CD4-positive, alpha-beta memory T cell (primary cell): ENCODE measurements around the gene CCDC78. TPM values are rescaled to one million over a fixed set of nuclear protein-coding genes. Genes with fewer than 3 reads are reported as not detected.

ENCODE experiments used
- CTCF ChIA-PET: fragments of 350-600 bp; sonication (Branson Sonifier 250); formaldehyde crosslinking; loops from one replicate; lab custom pipeline; 2021; ENCODE audit warnings: inconsistent platforms; ENCODE audit not compliant: partially characterized antibody; lab: Charles Lee
- POLR2A ChIA-PET: fragments of 350-600 bp; sonication (Branson Sonifier 250); formaldehyde crosslinking; loops from one replicate; lab custom pipeline; 2021; ENCODE audit not compliant: partially characterized antibody; lab: Charles Lee
- DNase-seq, 5 donors: peaks; one replicate each; pipeline versions ENCODE4 v3.0.0 to v3.0.0-alpha.2; 2020 to 2022; ENCODE audit warnings: mixed read lengths in 1 of 5
- H3K27ac ChIP-seq: one replicate; pipeline ENCODE4 v1.7.0; 2013; ENCODE audit warnings: low read depth, low read length
- H3K27me3 ChIP-seq: 2 replicates; pipeline ENCODE4 v1.7.0; 2013; ENCODE audit warnings: mild to moderate bottlenecking, low read length, moderate library complexity; ENCODE audit not compliant: insufficient read depth
- H3K36me3 ChIP-seq: 2 replicates; pipeline ENCODE4 v1.7.0; 2013; ENCODE audit warnings: mild to moderate bottlenecking, low read length, moderate library complexity; ENCODE audit not compliant: insufficient read depth
- H3K4me1 ChIP-seq: 2 replicates; pipeline ENCODE4 v1.7.0; 2013; ENCODE audit warnings: mild to moderate bottlenecking, low read length, moderate library complexity; ENCODE audit not compliant: insufficient read depth
- H3K4me3 ChIP-seq, 2 donors: one replicate each; pipeline ENCODE4 v1.7.0; 2013; ENCODE audit warnings: low read length in 2 of 2, mild to moderate bottlenecking in 1 of 2
- H3K9me3 ChIP-seq, 2 donors: one replicate each; pipeline ENCODE4 v1.7.0; 2013; ENCODE audit warnings: low read length in 2 of 2, control low read depth in 1 of 2; ENCODE audit not compliant: control insufficient read depth in 1 of 2
- H3K27ac Mint-ChIP-seq, 7 donors: one replicate each; pipeline ENCODE4 v1.8.0; 2020 to 2021; ENCODE audit warnings: mixed read lengths in 7 of 7, mild to moderate bottlenecking in 6 of 7, inconsistent platforms in 3 of 7, moderate library complexity in 3 of 7
- H3K27me3 Mint-ChIP-seq, 2 donors: one replicate each; pipeline ENCODE4 v1.8.0; 2020 to 2021; ENCODE audit warnings: mixed read lengths in 2 of 2
- H3K36me3 Mint-ChIP-seq, 2 donors: one replicate each; pipeline ENCODE4 v1.8.0; 2020 to 2021; ENCODE audit warnings: mixed read lengths in 2 of 2, inconsistent platforms in 1 of 2, mild to moderate bottlenecking in 1 of 2
- H3K4me1 Mint-ChIP-seq, 4 donors: one replicate each; pipeline ENCODE4 v1.8.0; 2020 to 2021; ENCODE audit warnings: mixed read lengths in 4 of 4, mild to moderate bottlenecking in 1 of 4
- H3K4me3 Mint-ChIP-seq, 8 donors: one replicate each; pipeline ENCODE4 v1.8.0; 2020 to 2021; ENCODE audit warnings: mixed read lengths in 8 of 8, mild to moderate bottlenecking in 7 of 8, moderate library complexity in 6 of 8, inconsistent platforms in 3 of 8
- H3K9me3 Mint-ChIP-seq, 8 donors: one replicate each; pipeline ENCODE4 v1.8.0; 2020 to 2021; ENCODE audit warnings: mixed read lengths in 8 of 8, mild to moderate bottlenecking in 5 of 8, inconsistent platforms in 3 of 8, moderate library complexity in 1 of 8
- intact Hi-C: fragments of 100-400 bp; cut with micrococcal nuclease; formaldehyde crosslinking; loops from one replicate; pipeline ENCODE4 v1.15.1; 2023
- polyA plus RNA-seq, 2 donors: library from polyadenylated mRNA; unstranded; fragments of 300-500 nt; fragmentation: Illumina TruSeq; gene quantifications; one replicate each; pipeline ENCODE4 v1.2.3, GENCODE V29; 2021
- total RNA-seq, 2 experiments: library from RNA; stranded (reverse); gene quantifications; one replicate each; pipeline ENCODE4 v1.2.3, GENCODE V29; 2021

The CCDC78 gene
- total and polyA plus RNA-seq, 4 experiments from 2014 or later, result 4.5 to 5.1 TPM; not detected in 2

DNA sequence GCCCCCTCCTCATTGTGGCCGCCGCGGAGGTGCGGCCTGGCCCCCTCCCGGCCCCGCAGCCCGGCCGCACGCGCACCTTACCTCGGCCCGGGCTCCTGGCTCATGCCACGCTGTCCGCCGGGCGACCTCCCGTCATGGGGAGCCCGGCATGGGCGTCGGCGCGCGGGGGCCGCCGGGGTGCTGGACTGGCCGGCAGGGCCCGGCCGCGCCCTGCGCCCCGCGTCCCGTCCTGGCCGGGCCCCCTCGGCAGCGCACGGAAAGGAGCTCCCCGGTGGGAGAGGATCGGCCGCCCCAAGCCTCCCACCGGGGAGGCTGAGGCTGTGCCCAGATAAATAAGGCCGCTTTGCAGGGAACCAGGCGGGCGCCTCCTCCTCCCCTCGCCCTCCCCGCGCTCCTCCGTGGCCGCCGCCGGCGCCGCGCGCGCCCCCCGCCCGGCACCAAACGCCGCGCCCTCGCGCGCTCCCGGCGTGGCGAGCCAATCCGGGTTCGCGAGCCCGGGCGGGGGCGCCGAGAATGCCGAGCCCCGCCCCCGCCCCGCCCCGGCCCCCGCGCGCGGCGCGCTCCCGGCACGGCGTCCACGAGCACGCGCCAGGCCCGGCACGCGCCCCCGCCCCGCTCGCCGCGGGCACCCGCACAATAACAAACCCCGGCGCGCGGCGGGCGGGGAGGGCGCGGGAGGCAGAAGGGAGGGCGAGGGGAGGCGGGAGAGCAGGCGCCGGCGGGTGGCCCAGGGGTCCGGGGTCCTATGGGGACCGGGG is 20.6 kb downstream of the CCDC78 start, which contains the start of gene FBXL16:
FBXL16 (minus strand) TSS at position 371 of the 758 bp plus-strand sequence. CDS start 8,396 bp downstream, outside the sequence.
- Mint-ChIP-seq H3K36me3 (no peaks in the 10 kb centered on the region), H3K4me3 (peak within 1 kb of the TSS in 5 of 8 donors; percentile 52 to 66 (median 59)), H3K9me3 (peaks cover 0 to 1% (median 0%) of the 10 kb centered on the region in 8 donors), H3K27me3 (peaks cover 28 to 40% of the 10 kb centered on the region in 2 donors), H3K27ac (no peak within 1 kb of the TSS), H3K4me1 (peaks cover 0 to 14% (median 4%) of the 10 kb centered on the region in 4 donors)
- peaks cover 51% of the 10 kb centered on the region for H3K27me3 ChIP-seq
- H3K36me3 ChIP-seq, result no peaks in the 10 kb centered on the region
- ChIA-PET CTCF (no interaction called here), POLR2A (interaction anchor here (1.0 to 2.4 kb wide), 2 partner anchors 10 to 16 kb away, joined by 3 to 14 read pairs; no protein-coding TSS in a partner anchor)
- H3K4me1 ChIP-seq, result peaks cover 12% of the 10 kb centered on the region
- no peak within 1 kb of the TSS for H3K4me3 ChIP-seq
- no peaks in the 10 kb centered on the region for H3K9me3 ChIP-seq
- no peak within 1 kb of the TSS for H3K27ac ChIP-seq
- intact Hi-C loops, result no loop called here
- no peak for DNase-seq

DNA sequence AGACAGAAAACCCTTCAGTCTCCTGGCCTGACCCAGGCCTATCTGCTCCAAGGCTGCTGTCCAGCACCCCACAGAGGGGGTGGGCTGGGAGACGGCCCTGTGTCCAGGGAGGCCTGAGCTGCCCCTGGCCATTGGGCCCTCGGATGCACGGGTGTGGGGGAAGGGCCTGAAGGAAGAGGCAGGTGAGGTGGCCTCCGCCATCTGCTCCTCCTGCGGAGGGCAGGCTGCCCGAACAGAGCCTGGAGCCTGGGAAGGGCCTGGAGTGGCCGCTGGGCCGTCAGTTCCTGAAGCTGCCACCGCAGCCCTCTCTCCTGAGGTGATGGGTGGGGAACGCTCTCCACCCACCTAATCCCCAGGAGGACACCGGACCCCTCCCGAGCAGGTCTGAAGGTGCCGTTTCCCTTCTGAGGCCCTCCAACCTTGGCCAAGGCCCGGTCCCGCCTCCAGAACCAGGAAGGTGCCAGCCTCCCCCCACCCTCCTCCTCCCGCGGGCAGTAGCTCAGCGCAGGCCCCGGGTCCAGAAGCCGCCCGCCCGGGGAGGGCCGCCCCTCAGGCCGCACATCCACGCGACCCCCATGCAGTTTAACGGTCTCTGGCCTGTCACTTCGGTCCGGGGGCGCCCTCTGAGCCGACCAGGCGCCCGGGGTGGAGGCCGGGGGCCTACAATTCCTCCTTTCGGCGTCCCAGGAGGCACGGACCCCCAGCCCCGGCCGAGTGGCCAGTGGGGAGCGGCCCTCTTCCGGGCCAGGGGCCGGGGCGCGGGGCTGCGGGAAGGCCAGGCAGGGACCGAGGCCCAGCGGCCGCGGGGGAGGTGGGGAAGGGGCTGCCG is 21.5 kb downstream of the CCDC78 start:
- H3K4me1 Mint-ChIP-seq, result peaks cover 0 to 18% (median 4%) of the 10 kb centered on the region in 4 donors
- Histone ChIP-seq H3K9me3 (no peaks in the 10 kb centered on the region), H3K36me3 (no peaks in the 10 kb centered on the region), H3K27ac (no peak overlapping the region), H3K27me3 (peaks cover 46% of the 10 kb centered on the region), H3K4me1 (peaks cover 21% of the 10 kb centered on the region), H3K4me3 (no peak overlapping the region)
- H3K27me3 Mint-ChIP-seq, result peaks cover 28 to 36% of the 10 kb centered on the region in 2 donors
- peak overlapping the region in 3 of 8 donors; percentile 10 to 46 (median 44) for H3K4me3 Mint-ChIP-seq
- intact Hi-C loops, result no loop called here
- POLR2A ChIA-PET, result interaction anchor here (1.0 to 2.4 kb wide), 2 partner anchors 9 to 17 kb away, joined by 3 to 14 read pairs; no protein-coding TSS in a partner anchor
- no peaks in the 10 kb centered on the region for H3K36me3 Mint-ChIP-seq
- CTCF ChIA-PET, result no interaction called here
- H3K9me3 Mint-ChIP-seq, result peaks cover 0 to 1% (median 0%) of the 10 kb centered on the region in 8 donors
- DNase-seq, result no peak
- no peak overlapping the region for H3K27ac Mint-ChIP-seq

DNA sequence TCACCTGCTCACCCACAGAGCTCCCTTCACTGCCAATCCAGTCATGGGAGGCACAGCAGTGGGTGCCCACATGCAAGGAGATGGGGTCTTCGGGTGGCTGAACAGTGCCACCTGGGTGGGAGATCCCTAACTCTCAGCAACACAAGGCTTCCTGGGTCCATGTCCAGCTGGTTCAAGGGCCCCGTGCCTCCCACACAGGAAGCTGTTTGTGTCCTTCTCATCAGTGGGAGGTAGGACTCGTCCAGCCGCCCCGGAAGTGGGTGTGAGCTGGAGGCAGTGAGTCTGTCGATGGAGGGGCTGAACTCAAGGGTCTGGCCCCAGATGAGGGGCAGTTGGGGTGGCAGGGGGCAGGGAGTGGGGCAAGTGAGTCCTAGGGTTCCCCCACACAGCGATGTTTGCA is 22.2 kb downstream of the CCDC78 start:
- CTCF ChIA-PET, result no interaction called here
- Histone ChIP-seq H3K4me1 (peaks cover 28% of the 10 kb centered on the region), H3K36me3 (no peaks in the 10 kb centered on the region), H3K27ac (no peak overlapping the region), H3K9me3 (no peaks in the 10 kb centered on the region), H3K4me3 (no peak overlapping the region), H3K27me3 (peaks cover 40% of the 10 kb centered on the region)
- Mint-ChIP-seq H3K27ac (no peak overlapping the region), H3K9me3 (peaks cover 0 to 1% (median 0%) of the 10 kb centered on the region in 8 donors), H3K4me1 (peaks cover 0 to 25% (median 8%) of the 10 kb centered on the region in 4 donors), H3K36me3 (no peaks in the 10 kb centered on the region), H3K4me3 (no peak overlapping the region), H3K27me3 (peaks cover 22 to 29% of the 10 kb centered on the region in 2 donors)
- no peak for DNase-seq
- POLR2A ChIA-PET, result interaction anchor here (2.4 kb wide), 1 partner anchor 9 kb away, joined by 14 read pairs; no protein-coding TSS in a partner anchor
- intact Hi-C loops, result no loop called here

DNA sequence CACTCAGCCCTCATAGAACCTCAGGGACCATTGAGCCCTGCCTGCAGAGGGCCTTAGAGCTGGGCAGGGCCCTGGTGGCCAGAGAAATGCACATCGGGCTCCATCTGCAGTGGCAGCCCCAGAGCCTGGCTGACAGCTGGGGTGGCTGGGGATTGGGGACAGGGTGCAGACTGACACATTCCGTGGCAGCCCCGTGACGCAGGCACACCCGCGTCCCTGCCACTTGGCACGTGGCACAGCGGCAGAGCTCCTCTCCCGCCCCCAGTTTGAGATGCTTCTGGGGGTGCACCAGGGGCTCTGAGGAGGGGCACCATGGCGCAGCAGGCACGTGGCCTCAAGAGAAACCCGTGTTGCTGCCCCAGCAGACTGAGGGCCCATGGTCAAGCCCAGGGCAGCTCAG is 22.8 kb downstream of the CCDC78 start:
- Mint-ChIP-seq H3K36me3 (no peaks in the 10 kb centered on the region), H3K4me3 (peak overlapping the region in 1 of 8 donors; percentile 30), H3K27me3 (peaks cover 17 to 23% of the 10 kb centered on the region in 2 donors), H3K9me3 (peaks cover 0 to 1% (median 0%) of the 10 kb centered on the region in 8 donors), H3K27ac (no peak overlapping the region), H3K4me1 (peaks cover 2 to 31% (median 11%) of the 10 kb centered on the region in 4 donors)
- CTCF ChIA-PET, result interaction anchor here (1.2 kb wide), 1 partner anchor 9 kb away, joined by 4 read pairs; no protein-coding TSS in a partner anchor
- Histone ChIP-seq H3K4me1 (peaks cover 34% of the 10 kb centered on the region), H3K27ac (no peak overlapping the region), H3K36me3 (no peaks in the 10 kb centered on the region), H3K27me3 (peaks cover 34% of the 10 kb centered on the region), H3K9me3 (no peaks in the 10 kb centered on the region), H3K4me3 (no peak overlapping the region)
- DNase-seq, result no peak
- intact Hi-C loops, result no loop called here
- POLR2A ChIA-PET, result interaction anchor here (1.3 to 2.4 kb wide), 3 partner anchors 8 to 85 kb away, joined by 3 to 14 read pairs (median 4); partner anchors contain the start of genes CHTF18 and RPUSD1

DNA sequence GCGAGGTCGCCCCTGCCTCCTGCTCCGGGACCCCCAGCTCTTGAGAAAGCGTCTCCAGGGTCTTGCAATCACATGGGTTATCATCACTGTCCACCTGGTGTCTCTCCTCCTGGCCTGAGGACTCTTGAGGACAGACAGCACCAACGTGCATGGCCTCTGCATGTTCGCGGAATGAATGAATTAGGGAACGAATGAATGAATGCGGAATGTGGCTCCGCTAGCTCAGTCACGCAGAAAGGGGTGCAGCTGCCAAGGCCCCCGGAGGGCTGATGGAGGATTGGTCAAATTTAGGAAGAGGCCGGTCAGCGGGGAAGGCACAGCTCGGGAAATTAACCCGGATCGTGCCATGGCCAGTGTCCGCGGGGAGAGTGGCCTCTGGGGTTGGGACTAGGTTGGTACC is 23.9 kb downstream of the CCDC78 start:
- peaks cover 26% of the 10 kb centered on the region for H3K27me3 ChIP-seq
- H3K9me3 ChIP-seq, result no peaks in the 10 kb centered on the region
- peaks cover 37% of the 10 kb centered on the region for H3K4me1 ChIP-seq
- H3K27ac Mint-ChIP-seq, result peak overlapping the region in 1 of 7 donors; percentile 13
- H3K4me1 Mint-ChIP-seq, result peaks cover 2 to 37% (median 11%) of the 10 kb centered on the region in 4 donors
- H3K27ac ChIP-seq, result no peak overlapping the region
- ChIA-PET POLR2A (interaction anchor here (1.3 to 2.2 kb wide), 4 partner anchors 10 to 86 kb away, joined by 3 to 10 read pairs (median 4); partner anchors contain the start of genes ANTKMT, CHTF18, RPUSD1 and STUB1), CTCF (interaction anchor here (1.2 kb wide), 1 partner anchor 10 kb away, joined by 4 read pairs; no protein-coding TSS in a partner anchor)
- peak overlapping the region in 2 of 8 donors; percentile 46 to 48 for H3K4me3 Mint-ChIP-seq
- no peaks in the 10 kb centered on the region for H3K36me3 ChIP-seq
- H3K4me3 ChIP-seq, result no peak overlapping the region
- no peaks in the 10 kb centered on the region for H3K36me3 Mint-ChIP-seq
- no peak for DNase-seq
- peaks cover 9 to 17% of the 10 kb centered on the region in 2 donors for H3K27me3 Mint-ChIP-seq
- intact Hi-C loops, result no loop called here
- peaks cover 0 to 1% (median 0%) of the 10 kb centered on the region in 8 donors for H3K9me3 Mint-ChIP-seq

DNA sequence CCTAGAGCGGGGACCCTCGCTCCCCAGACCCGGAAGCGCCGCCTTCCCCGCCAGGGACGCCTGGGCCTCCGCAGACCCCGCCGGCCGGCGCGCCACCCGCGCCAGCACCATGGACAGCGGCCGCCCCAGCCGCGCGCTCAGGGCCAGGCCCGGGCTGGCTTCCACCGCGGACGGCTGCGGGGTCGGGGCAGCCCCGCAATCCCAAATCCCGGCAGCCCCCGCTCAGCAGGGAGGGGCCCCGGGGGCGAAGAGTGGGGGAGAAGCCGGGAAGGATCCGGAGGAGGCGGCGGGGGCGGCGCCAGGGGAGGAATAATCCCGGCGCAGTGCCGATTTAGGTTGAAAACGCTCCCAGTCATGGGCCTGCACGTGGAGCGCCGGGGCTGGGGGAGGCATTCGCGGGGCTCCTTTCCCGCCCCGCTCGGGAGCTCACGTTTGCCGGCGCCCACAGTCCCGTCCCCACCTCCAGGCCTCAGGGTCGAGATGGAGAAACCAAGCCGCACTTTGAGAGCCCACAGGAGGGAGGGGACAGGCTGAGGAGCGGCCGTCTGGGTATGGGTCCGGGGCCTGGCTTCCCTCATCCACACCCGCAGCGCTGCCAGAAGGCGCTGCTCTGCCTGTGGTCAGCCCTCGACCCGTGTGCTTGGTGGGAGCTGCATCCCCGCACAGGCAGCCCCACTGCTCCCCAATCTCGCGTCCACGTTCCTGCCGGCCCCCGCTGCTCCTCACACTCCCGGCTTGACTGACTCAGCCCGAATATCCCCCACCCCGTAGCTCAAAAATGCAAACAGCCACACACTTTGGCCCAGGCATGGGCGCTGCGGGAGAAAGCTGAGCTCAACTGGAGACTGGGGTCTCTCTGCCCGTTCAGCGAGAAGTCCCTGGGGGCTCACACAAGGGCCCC is 25.3 kb downstream of the CCDC78 start:
- Mint-ChIP-seq H3K4me3 (peak overlapping the region in 1 of 8 donors; percentile 29), H3K27ac (no peak overlapping the region), H3K9me3 (peaks cover 0 to 1% (median 0%) of the 10 kb centered on the region in 8 donors), H3K27me3 (peaks cover 8 to 9% of the 10 kb centered on the region in 2 donors), H3K4me1 (peaks cover 2 to 39% (median 8%) of the 10 kb centered on the region in 4 donors), H3K36me3 (no peaks in the 10 kb centered on the region)
- H3K4me3 ChIP-seq, result no peak overlapping the region
- no peaks in the 10 kb centered on the region for H3K36me3 ChIP-seq
- POLR2A ChIA-PET, result interaction anchor here (1.4 to 2.2 kb wide), 3 partner anchors 11 to 20 kb away, joined by 4 to 10 read pairs (median 8); partner anchors contain the start of genes ANTKMT, STUB1 and WDR24
- peaks cover 18% of the 10 kb centered on the region for H3K27me3 ChIP-seq
- CTCF ChIA-PET, result no interaction called here
- no peak overlapping the region for H3K27ac ChIP-seq
- H3K9me3 ChIP-seq, result no peaks in the 10 kb centered on the region
- DNase-seq, result peak in 4 of 5 donors; percentile 54 to 65 (median 59)
- intact Hi-C loops, result no loop called here
- peaks cover 46% of the 10 kb centered on the region for H3K4me1 ChIP-seq
